GM23338 (cell line): ENCODE results near the gene VSIG8. TPM values are rescaled to one million over a fixed set of nuclear protein-coding genes. Genes with fewer than 3 reads are reported as not detected.
A peak's percentile ranks its signal among the peaks of the same experiment; 100 is the strongest.

Experiments used
- ATAC-seq: fragments of 200-7000 bp; cut with Tn5 transposase; 3 replicates; pipeline ENCODE4 v1.9.1; 2020
- DNase-seq: peaks from one replicate; pipeline ENCODE4 v3.0.0-alpha.2; 2015; ENCODE audit warnings: low spot score
- H2AFZ ChIP-seq: fragments of 200-600 bp; sonication (generic); 2 replicates; pipeline ENCODE4 v1.8.0; 2016; ENCODE audit warnings: antibody characterized with exemption, mild to moderate bottlenecking, moderate library complexity
- H3F3A ChIP-seq: fragments of 200-600 bp; sonication (generic); replicated peaks from 2 replicates; pipeline ENCODE4 v1.8.0; 2017; ENCODE audit warnings: antibody characterized with exemption, mixed run types, low read depth
- H3K27ac ChIP-seq: fragments of 200-600 bp; sonication (generic); 2 replicates; pipeline ENCODE4 v1.6.1; 2016; ENCODE audit warnings: low read depth
- H3K27me3 ChIP-seq: fragments of 200-600 bp; sonication (generic); 2 replicates; pipeline ENCODE4 v1.8.0; 2016; ENCODE audit warnings: mild to moderate bottlenecking, mixed run types, moderate library complexity; ENCODE audit not compliant: insufficient read depth
- H3K36me3 ChIP-seq: fragments of 200-600 bp; sonication (generic); 2 replicates; pipeline ENCODE4 v1.8.0; 2016; ENCODE audit warnings: mild to moderate bottlenecking; ENCODE audit not compliant: insufficient read depth
- H3K4me1 ChIP-seq: fragments of 200-600 bp; sonication (generic); 2 replicates; pipeline ENCODE4 v1.8.0; 2016; ENCODE audit warnings: mild to moderate bottlenecking, moderate library complexity; ENCODE audit not compliant: insufficient read depth
- H3K4me2 ChIP-seq: fragments of 200-600 bp; sonication (generic); 2 replicates; pipeline ENCODE4 v1.7.1; 2017; ENCODE audit warnings: mixed run types
- H3K4me3 ChIP-seq: fragments of 200-600 bp; sonication (generic); 2 replicates; pipeline ENCODE4 v1.6.1; 2016; ENCODE audit warnings: mixed run types
- H3K79me2 ChIP-seq: fragments of 200-600 bp; sonication (generic); replicated peaks from 2 replicates; pipeline ENCODE4 v1.8.0; 2017; ENCODE audit warnings: mild to moderate bottlenecking; ENCODE audit not compliant: insufficient read depth
- H3K9me2 ChIP-seq: fragments of 200-600 bp; sonication (generic); 2 replicates; pipeline ENCODE4 v1.8.0; 2017; ENCODE audit not compliant: insufficient read depth
- H4K20me1 ChIP-seq: fragments of 200-600 bp; sonication (generic); replicated peaks from 2 replicates; pipeline ENCODE4 v1.8.0; 2017; ENCODE audit warnings: mild to moderate bottlenecking; ENCODE audit not compliant: insufficient read depth
- H3K27ac Mint-ChIP-seq: 2 replicates; pipeline ENCODE4 v1.8.0; 2020; ENCODE audit warnings: inconsistent platforms, mild to moderate bottlenecking, moderate library complexity, mixed read lengths
- H3K27me3 Mint-ChIP-seq: 3 replicates; pipeline ENCODE4 v1.8.0; 2022; ENCODE audit warnings: low read depth, mild to moderate bottlenecking, moderate library complexity, mixed read lengths, inconsistent platforms; ENCODE audit not compliant: insufficient read depth, poor library complexity
- H3K36me3 Mint-ChIP-seq: 3 replicates; pipeline ENCODE4 v1.8.0; 2021; ENCODE audit warnings: low read depth, mild to moderate bottlenecking, inconsistent platforms, moderate library complexity, mixed read lengths
- H3K4me1 Mint-ChIP-seq: 3 replicates; pipeline ENCODE4 v1.8.0; 2020; ENCODE audit warnings: mild to moderate bottlenecking, inconsistent platforms, mixed read lengths
- H3K4me3 Mint-ChIP-seq: 3 replicates; pipeline ENCODE4 v1.8.0; 2021; ENCODE audit warnings: moderate library complexity, mild to moderate bottlenecking, inconsistent platforms, mixed read lengths
- H3K9me3 Mint-ChIP-seq: 3 replicates; pipeline ENCODE4 v1.8.0; 2020; ENCODE audit warnings: moderate library complexity, mild to moderate bottlenecking, inconsistent platforms, mixed read lengths
- CREB1 ChIP-seq: fragments of 250-450 bp; sonication (Bioruptor Pico); IDR thresholded peaks from 2 replicates; pipeline ENCODE4 v1.5.0; 2020; ENCODE audit warnings: low read depth, mild to moderate bottlenecking, moderate library complexity
- EZH2 ChIP-seq: fragments of 200-600 bp; sonication (generic); IDR thresholded peaks from one replicate; pipeline ENCODE4 v1.8.0; 2017; ENCODE audit warnings: antibody characterized with exemption, mild to moderate bottlenecking, low read depth; ENCODE audit not compliant: unreplicated experiment
- EZH2phosphoT487 ChIP-seq: fragments of 200-600 bp; sonication (generic); IDR thresholded peaks from one replicate; pipeline ENCODE4 v1.8.1; 2018; ENCODE audit warnings: antibody characterized with exemption; ENCODE audit not compliant: unreplicated experiment
- JUNB ChIP-seq: IDR thresholded peaks from one replicate; pipeline ENCODE4 v1.6.1; 2016; ENCODE audit warnings: antibody characterized with exemption; ENCODE audit not compliant: unreplicated experiment
- NANOG ChIP-seq: IDR thresholded peaks from 2 replicates; pipeline ENCODE4 v1.6.1; 2016; ENCODE audit warnings: antibody characterized with exemption, borderline replicate concordance
- POLR2AphosphoS5 ChIP-seq: IDR thresholded peaks from 2 replicates; pipeline ENCODE4 v1.6.1; 2016; ENCODE audit warnings: antibody characterized with exemption, low read depth
- STAT1 ChIP-seq: IDR thresholded peaks from one replicate; pipeline ENCODE4 v1.6.1; 2016; ENCODE audit warnings: antibody characterized with exemption; ENCODE audit not compliant: unreplicated experiment
- ZNF114 ChIP-seq: fragments of 250-450 bp; sonication (Bioruptor Pico); IDR thresholded peaks from 2 replicates; pipeline ENCODE4 v1.5.0; 2020; ENCODE audit warnings: mild to moderate bottlenecking, moderate library complexity
- ZNF331 ChIP-seq: fragments of 250-450 bp; sonication (Bioruptor Pico); IDR thresholded peaks from 2 replicates; pipeline ENCODE4 v1.5.0; 2020; ENCODE audit warnings: low read depth, mild to moderate bottlenecking, moderate library complexity
- polyA plus RNA-seq: library from polyadenylated mRNA; unstranded; fragments of >200 nt; fragmentation: Nextera tagmentation; extraction: Ambion mirVana; gene quantifications from 2 replicates; pipeline ENCODE4 v1.2.1, GENCODE V29; 2016
- total RNA-seq: library from RNA; depleted of rRNA; stranded (reverse); fragments of >200 nt; shearing (Covaris generic); gene quantifications from 2 replicates; pipeline ENCODE4 v1.2.3, GENCODE V29; 2014
- TF ChIP-seq, protein P1 (sequence below): IDR thresholded peaks from one replicate; pipeline ENCODE4 v1.6.1; 2018; ENCODE audit warnings: antibody characterized with exemption; ENCODE audit not compliant: unreplicated experiment
- TF ChIP-seq, protein P2 (sequence below), 2 experiments: fragments of 200-600 bp in 1 of 2; sonication (generic) in 1 of 2; conservative IDR thresholded peaks; 2 replicates each; pipeline versions ENCODE4 v1.5.1 to v1.6.1; 2016 to 2017; ENCODE audit warnings: antibody characterized with exemption in 2 of 2, low read depth in 2 of 2, mild to moderate bottlenecking in 2 of 2, moderate library complexity in 1 of 2
- TF ChIP-seq, protein P3 (sequence below): fragments of 250-450 bp; sonication (Bioruptor Pico); IDR thresholded peaks from 2 replicates; pipeline ENCODE4 v1.5.0; 2020; ENCODE audit warnings: mild to moderate bottlenecking, moderate library complexity
- TF ChIP-seq, protein P4 (sequence below): IDR thresholded peaks from 2 replicates; pipeline ENCODE4 v1.6.1; 2016; ENCODE audit warnings: antibody characterized with exemption

The VSIG8 gene
- total and polyA plus RNA-seq, 2 experiments from 2014 or later: not detected

DNA sequence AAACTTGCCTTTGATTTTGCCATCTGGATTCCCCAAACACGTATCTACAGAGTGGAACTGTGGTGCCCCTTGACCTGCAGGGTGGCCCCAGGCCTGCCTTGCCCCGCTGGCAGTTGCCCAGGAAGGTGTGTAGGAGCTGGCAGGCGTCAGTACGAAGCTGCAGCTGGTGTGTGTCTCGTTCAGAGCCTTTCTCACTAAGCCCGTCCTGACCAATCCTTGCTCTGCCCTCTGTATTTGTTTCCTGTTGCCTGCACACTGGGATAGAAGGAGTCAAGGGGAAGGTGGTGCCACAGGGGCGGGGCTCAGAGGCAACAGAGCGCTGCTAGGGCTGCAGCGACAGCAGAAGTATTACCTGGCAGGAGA, 5.2 kb upstream of the VSIG8 start:
- ATAC-seq: peak; percentile 80
- TF ChIP-seq JUNB (no peak), POLR2AphosphoS5 (no peak), ZNF331 (no peak), STAT1 (no peak), EZH2 (no peak), EZH2phosphoT487 (no peak), ZNF114 (CRISPR knock-in tag) (no peak), CREB1 (no peak), NANOG (no peak)
- TF ChIP-seq, protein P1, sequence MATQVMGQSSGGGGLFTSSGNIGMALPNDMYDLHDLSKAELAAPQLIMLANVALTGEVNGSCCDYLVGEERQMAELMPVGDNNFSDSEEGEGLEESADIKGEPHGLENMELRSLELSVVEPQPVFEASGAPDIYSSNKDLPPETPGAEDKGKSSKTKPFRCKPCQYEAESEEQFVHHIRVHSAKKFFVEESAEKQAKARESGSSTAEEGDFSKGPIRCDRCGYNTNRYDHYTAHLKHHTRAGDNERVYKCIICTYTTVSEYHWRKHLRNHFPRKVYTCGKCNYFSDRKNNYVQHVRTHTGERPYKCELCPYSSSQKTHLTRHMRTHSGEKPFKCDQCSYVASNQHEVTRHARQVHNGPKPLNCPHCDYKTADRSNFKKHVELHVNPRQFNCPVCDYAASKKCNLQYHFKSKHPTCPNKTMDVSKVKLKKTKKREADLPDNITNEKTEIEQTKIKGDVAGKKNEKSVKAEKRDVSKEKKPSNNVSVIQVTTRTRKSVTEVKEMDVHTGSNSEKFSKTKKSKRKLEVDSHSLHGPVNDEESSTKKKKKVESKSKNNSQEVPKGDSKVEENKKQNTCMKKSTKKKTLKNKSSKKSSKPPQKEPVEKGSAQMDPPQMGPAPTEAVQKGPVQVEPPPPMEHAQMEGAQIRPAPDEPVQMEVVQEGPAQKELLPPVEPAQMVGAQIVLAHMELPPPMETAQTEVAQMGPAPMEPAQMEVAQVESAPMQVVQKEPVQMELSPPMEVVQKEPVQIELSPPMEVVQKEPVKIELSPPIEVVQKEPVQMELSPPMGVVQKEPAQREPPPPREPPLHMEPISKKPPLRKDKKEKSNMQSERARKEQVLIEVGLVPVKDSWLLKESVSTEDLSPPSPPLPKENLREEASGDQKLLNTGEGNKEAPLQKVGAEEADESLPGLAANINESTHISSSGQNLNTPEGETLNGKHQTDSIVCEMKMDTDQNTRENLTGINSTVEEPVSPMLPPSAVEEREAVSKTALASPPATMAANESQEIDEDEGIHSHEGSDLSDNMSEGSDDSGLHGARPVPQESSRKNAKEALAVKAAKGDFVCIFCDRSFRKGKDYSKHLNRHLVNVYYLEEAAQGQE: no peak
- TF ChIP-seq, protein P2, sequence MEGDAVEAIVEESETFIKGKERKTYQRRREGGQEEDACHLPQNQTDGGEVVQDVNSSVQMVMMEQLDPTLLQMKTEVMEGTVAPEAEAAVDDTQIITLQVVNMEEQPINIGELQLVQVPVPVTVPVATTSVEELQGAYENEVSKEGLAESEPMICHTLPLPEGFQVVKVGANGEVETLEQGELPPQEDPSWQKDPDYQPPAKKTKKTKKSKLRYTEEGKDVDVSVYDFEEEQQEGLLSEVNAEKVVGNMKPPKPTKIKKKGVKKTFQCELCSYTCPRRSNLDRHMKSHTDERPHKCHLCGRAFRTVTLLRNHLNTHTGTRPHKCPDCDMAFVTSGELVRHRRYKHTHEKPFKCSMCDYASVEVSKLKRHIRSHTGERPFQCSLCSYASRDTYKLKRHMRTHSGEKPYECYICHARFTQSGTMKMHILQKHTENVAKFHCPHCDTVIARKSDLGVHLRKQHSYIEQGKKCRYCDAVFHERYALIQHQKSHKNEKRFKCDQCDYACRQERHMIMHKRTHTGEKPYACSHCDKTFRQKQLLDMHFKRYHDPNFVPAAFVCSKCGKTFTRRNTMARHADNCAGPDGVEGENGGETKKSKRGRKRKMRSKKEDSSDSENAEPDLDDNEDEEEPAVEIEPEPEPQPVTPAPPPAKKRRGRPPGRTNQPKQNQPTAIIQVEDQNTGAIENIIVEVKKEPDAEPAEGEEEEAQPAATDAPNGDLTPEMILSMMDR (conservative IDR thresholded peaks at IDR 0.05; ENCODE audit: low read depth in 2 of 2): no peak
- TF ChIP-seq, protein P3, sequence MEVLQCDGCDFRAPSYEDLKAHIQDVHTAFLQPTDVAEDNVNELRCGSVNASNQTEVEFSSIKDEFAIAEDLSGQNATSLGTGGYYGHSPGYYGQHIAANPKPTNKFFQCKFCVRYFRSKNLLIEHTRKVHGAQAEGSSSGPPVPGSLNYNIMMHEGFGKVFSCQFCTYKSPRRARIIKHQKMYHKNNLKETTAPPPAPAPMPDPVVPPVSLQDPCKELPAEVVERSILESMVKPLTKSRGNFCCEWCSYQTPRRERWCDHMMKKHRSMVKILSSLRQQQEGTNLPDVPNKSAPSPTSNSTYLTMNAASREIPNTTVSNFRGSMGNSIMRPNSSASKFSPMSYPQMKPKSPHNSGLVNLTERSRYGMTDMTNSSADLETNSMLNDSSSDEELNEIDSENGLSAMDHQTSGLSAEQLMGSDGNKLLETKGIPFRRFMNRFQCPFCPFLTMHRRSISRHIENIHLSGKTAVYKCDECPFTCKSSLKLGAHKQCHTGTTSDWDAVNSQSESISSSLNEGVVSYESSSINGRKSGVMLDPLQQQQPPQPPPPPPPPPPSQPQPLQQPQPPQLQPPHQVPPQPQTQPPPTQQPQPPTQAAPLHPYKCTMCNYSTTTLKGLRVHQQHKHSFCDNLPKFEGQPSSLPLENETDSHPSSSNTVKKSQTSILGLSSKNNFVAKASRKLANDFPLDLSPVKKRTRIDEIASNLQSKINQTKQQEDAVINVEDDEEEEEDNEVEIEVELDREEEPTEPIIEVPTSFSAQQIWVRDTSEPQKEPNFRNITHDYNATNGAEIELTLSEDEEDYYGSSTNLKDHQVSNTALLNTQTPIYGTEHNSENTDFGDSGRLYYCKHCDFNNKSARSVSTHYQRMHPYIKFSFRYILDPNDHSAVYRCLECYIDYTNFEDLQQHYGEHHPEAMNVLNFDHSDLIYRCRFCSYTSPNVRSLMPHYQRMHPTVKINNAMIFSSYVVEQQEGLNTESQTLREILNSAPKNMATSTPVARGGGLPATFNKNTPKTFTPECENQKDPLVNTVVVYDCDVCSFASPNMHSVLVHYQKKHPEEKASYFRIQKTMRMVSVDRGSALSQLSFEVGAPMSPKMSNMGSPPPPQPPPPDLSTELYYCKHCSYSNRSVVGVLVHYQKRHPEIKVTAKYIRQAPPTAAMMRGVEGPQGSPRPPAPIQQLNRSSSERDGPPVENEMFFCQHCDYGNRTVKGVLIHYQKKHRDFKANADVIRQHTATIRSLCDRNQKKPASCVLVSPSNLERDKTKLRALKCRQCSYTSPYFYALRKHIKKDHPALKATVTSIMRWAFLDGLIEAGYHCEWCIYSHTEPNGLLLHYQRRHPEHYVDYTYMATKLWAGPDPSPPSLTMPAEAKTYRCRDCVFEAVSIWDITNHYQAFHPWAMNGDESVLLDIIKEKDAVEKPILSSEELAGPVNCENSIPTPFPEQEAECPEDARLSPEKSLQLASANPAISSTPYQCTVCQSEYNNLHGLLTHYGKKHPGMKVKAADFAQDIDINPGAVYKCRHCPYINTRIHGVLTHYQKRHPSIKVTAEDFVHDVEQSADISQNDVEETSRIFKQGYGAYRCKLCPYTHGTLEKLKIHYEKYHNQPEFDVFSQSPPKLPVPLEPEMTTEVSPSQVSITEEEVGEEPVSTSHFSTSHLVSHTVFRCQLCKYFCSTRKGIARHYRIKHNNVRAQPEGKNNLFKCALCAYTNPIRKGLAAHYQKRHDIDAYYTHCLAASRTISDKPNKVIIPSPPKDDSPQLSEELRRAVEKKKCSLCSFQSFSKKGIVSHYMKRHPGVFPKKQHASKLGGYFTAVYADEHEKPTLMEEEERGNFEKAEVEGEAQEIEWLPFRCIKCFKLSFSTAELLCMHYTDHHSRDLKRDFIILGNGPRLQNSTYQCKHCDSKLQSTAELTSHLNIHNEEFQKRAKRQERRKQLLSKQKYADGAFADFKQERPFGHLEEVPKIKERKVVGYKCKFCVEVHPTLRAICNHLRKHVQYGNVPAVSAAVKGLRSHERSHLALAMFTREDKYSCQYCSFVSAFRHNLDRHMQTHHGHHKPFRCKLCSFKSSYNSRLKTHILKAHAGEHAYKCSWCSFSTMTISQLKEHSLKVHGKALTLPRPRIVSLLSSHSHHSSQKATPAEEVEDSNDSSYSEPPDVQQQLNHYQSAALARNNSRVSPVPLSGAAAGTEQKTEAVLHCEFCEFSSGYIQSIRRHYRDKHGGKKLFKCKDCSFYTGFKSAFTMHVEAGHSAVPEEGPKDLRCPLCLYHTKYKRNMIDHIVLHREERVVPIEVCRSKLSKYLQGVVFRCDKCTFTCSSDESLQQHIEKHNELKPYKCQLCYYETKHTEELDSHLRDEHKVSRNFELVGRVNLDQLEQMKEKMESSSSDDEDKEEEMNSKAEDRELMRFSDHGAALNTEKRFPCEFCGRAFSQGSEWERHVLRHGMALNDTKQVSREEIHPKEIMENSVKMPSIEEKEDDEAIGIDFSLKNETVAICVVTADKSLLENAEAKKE: no peak
- TF ChIP-seq, protein P4, sequence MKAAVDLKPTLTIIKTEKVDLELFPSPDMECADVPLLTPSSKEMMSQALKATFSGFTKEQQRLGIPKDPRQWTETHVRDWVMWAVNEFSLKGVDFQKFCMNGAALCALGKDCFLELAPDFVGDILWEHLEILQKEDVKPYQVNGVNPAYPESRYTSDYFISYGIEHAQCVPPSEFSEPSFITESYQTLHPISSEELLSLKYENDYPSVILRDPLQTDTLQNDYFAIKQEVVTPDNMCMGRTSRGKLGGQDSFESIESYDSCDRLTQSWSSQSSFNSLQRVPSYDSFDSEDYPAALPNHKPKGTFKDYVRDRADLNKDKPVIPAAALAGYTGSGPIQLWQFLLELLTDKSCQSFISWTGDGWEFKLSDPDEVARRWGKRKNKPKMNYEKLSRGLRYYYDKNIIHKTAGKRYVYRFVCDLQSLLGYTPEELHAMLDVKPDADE: no peak
- Histone ChIP-seq H3K27me3 (no peaks in the 10 kb centered on the region), H3K4me1 (no peaks in the 10 kb centered on the region), H4K20me1 (no peaks in the 10 kb centered on the region), H3K9me2 (no peaks in the 10 kb centered on the region), H3K79me2 (no peaks in the 10 kb centered on the region), H3K4me3 (no peak overlapping the region), H3K4me2 (no peak overlapping the region), H2AFZ (peak overlapping the region; percentile 43; the same call in 1 of the 2 replicates), H3K27ac (no peak overlapping the region), H3F3A (no peaks in the 10 kb centered on the region), H3K36me3 (no peaks in the 10 kb centered on the region; the same call in 1 of the 2 replicates)
- H3K36me3 Mint-ChIP-seq: no peaks in the 10 kb centered on the region
- peaks cover 7% of the 10 kb centered on the region for H3K4me1 Mint-ChIP-seq
- DNase-seq: peak; percentile 43
- peaks cover 2% of the 10 kb centered on the region for H3K27me3 Mint-ChIP-seq
- H3K9me3 Mint-ChIP-seq: no peaks in the 10 kb centered on the region; the same call in 2 of the 3 replicates
- no peak overlapping the region for H3K4me3 Mint-ChIP-seq
- no peak overlapping the region for H3K27ac Mint-ChIP-seq
